ENCODE data around the gene TLR5.

GRCh38 chr1:223175633-223176032 is 32.6 kb upstream of the TLR5 start:
- TF ChIP-seq POLR2AphosphoS5 (IDR thresholded peaks at IDR 0.05): no peak
- TF ChIP-seq CTCF (IDR thresholded peaks at IDR 0.05; ENCODE audit: poor library complexity, severe bottlenecking): no peak
- no peak for TF ChIP-seq EZH2 (IDR thresholded peaks at IDR 0.05; ENCODE audit: borderline replicate concordance, insufficient read depth, low read length, poor library complexity, severe bottlenecking)
- TF ChIP-seq EP300 (conservative IDR thresholded peaks at IDR 0.05; ENCODE audit: poor library complexity, severe bottlenecking): no peak
- TF ChIP-seq SMC3 (conservative IDR thresholded peaks at IDR 0.05; ENCODE audit: poor library complexity): no peak
- no peak for TF ChIP-seq RAD21 (conservative IDR thresholded peaks at IDR 0.05)
- TF ChIP-seq TAF1 (IDR thresholded peaks at IDR 0.05; ENCODE audit: low read depth): no peak
- no peak for TF ChIP-seq MXI1 (conservative IDR thresholded peaks at IDR 0.05; ENCODE audit: poor library complexity, severe bottlenecking)
- TF ChIP-seq REST (IDR thresholded peaks at IDR 0.05; ENCODE audit: borderline replicate concordance): no peak
